Calu3 (cell line): ENCODE results near the gene BFSP2. TPM values are rescaled to one million over a fixed set of nuclear protein-coding genes. Genes with fewer than 3 reads are reported as not detected.

Experiments used
- BruUV-seq: library from RNA; stranded (reverse); fragments of 400-500 nt; replicated peaks from 2 replicates; lab custom pipeline; 2021; lab: Mats Ljungman, UMichigan
- CTCF ChIA-PET: fragments of 300-600 bp; sonication (Branson Sonifier 250); formaldehyde crosslinking; loops from one replicate; lab custom pipeline; 2022; ENCODE audit warnings: antibody characterized with exemption; lab: Charles Lee
- DNase-seq: peaks from one replicate; pipeline ENCODE4 v3.0.0; 2022
- H3K27ac Mint-ChIP-seq: one replicate; pipeline ENCODE4 v1.8.0; 2022; ENCODE audit warnings: mixed read lengths; ENCODE audit not compliant: unreplicated experiment
- H3K27me3 Mint-ChIP-seq: one replicate; pipeline ENCODE4 v1.8.0; 2022; ENCODE audit warnings: mixed read lengths; ENCODE audit not compliant: unreplicated experiment
- H3K36me3 Mint-ChIP-seq: one replicate; pipeline ENCODE4 v1.8.0; 2022; ENCODE audit warnings: mild to moderate bottlenecking, moderate library complexity, mixed read lengths; ENCODE audit not compliant: insufficient read depth, unreplicated experiment
- H3K4me1 Mint-ChIP-seq: one replicate; pipeline ENCODE4 v1.8.0; 2022; ENCODE audit warnings: mild to moderate bottlenecking, low read depth, mixed read lengths; ENCODE audit not compliant: unreplicated experiment
- H3K4me3 Mint-ChIP-seq: one replicate; pipeline ENCODE4 v1.8.0; 2022; ENCODE audit warnings: mild to moderate bottlenecking, low read depth, moderate library complexity, mixed read lengths; ENCODE audit not compliant: unreplicated experiment
- H3K9me3 Mint-ChIP-seq: one replicate; pipeline ENCODE4 v1.8.0; 2022; ENCODE audit warnings: low read depth, mixed read lengths; ENCODE audit not compliant: unreplicated experiment
- intact Hi-C: fragments of 100-400 bp; cut with micrococcal nuclease; formaldehyde crosslinking; loops from one replicate; pipeline ENCODE4 v1.10.0; 2022; ENCODE audit not compliant: unreplicated experiment
- total RNA-seq: library from RNA; stranded (reverse); gene quantifications from 2 replicates; pipeline ENCODE4 v1.2.3, GENCODE V29; 2022
- TF ChIP-seq, protein P1 (sequence below): fragments of 200-600 bp; IDR thresholded peaks from one replicate; pipeline ENCODE4 v1.8.0; 2022; ENCODE audit warnings: antibody characterized with exemption; ENCODE audit not compliant: unreplicated experiment

BFSP2 gene
- total RNA-seq, 1 experiment from 2014 or later, result not detected

DNA sequence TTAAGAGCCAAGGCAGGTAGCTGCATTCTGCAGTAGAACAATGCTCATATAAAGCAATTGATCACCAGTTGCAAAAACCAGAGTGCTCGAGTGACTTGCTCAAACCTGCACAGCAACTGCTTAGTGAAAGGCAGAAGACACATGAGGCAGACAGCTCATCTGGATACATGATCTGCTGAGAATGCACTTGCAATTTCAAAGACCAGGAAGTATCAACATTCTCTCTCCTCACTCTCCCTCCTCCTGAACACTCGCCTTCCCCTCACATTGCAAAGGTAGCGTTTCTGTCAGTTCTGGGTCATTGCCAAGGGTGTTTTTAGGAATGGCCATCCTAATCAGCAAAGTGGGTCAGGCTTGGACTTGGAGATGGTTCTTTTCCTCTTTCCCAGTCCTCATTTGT lies 61.0 kb downstream of the BFSP2 start:
- BruUV-seq, result no TSS peak
- Mint-ChIP-seq H3K4me3 (no peak overlapping the region), H3K4me1 (peaks cover 20% of the 10 kb centered on the region), H3K9me3 (no peaks in the 10 kb centered on the region), H3K36me3 (no peaks in the 10 kb centered on the region), H3K27ac (no peak overlapping the region), H3K27me3 (no peaks in the 10 kb centered on the region)
- CTCF ChIA-PET, result no interaction called here
- intact Hi-C loops, result loop anchor here (10.0 kb wide), 1 partner anchor 344 kb away; the partner anchor contains the start of gene SRPRB
- DNase-seq, result no peak
- TF ChIP-seq, protein P1, sequence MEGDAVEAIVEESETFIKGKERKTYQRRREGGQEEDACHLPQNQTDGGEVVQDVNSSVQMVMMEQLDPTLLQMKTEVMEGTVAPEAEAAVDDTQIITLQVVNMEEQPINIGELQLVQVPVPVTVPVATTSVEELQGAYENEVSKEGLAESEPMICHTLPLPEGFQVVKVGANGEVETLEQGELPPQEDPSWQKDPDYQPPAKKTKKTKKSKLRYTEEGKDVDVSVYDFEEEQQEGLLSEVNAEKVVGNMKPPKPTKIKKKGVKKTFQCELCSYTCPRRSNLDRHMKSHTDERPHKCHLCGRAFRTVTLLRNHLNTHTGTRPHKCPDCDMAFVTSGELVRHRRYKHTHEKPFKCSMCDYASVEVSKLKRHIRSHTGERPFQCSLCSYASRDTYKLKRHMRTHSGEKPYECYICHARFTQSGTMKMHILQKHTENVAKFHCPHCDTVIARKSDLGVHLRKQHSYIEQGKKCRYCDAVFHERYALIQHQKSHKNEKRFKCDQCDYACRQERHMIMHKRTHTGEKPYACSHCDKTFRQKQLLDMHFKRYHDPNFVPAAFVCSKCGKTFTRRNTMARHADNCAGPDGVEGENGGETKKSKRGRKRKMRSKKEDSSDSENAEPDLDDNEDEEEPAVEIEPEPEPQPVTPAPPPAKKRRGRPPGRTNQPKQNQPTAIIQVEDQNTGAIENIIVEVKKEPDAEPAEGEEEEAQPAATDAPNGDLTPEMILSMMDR, result no peak

DNA sequence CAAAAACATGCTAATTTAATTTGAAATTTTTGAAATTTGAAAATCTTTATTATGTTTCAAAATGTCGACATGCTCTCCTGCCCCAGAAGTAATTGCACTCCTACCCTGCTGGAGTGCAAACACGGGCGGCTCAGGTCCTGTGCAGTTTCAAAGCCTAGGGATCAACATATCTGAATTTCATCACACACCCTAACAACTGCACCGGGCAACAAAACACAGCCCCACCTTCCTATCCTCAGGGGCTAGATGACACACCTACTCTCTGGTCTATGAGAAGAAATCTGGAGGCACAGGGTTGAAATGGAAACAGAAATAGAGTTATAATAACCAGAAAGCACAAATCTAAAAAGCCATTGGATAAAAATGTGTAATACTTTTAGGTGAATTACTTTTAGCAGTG lies 61.4 kb downstream of the BFSP2 start:
- DNase-seq, result no peak
- Mint-ChIP-seq H3K4me1 (peaks cover 20% of the 10 kb centered on the region), H3K9me3 (no peaks in the 10 kb centered on the region), H3K27ac (no peak overlapping the region), H3K27me3 (no peaks in the 10 kb centered on the region), H3K4me3 (no peak overlapping the region), H3K36me3 (no peaks in the 10 kb centered on the region)
- BruUV-seq, result no TSS peak
- intact Hi-C loops, result loop anchor here (10.0 kb wide), 1 partner anchor 344 kb away; the partner anchor contains the start of gene SRPRB
- CTCF ChIA-PET, result no interaction called here
- TF ChIP-seq, protein P1, result no peak

DNA sequence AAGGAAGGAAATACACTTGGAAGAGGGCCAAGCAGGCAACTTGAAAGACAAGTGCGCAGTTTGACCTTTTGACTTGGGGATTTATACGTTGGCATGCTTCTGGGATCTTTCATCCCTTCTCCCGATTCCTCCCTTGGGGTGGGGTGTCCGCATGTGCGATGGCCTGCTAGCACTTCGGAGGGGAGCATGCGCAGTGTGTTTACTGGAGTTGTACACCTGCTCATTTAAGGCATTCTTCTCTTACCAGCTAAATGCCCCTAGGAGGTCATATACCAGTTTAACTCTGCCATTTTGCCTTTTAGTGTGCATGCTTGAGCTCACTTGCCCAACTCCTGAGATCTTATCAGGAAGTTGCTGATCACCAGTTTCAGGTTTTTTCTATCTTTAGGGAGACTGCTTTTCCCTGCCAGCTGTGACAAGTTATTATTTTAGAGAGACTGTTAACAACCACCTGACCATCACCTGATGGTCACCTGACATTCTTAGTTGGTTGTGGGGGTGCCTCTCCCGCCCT lies 63.5 kb downstream of the BFSP2 start:
- no peaks in the 10 kb centered on the region for H3K27me3 Mint-ChIP-seq
- H3K4me1 Mint-ChIP-seq, result peaks cover 20% of the 10 kb centered on the region
- no peaks in the 10 kb centered on the region for H3K36me3 Mint-ChIP-seq
- no peaks in the 10 kb centered on the region for H3K9me3 Mint-ChIP-seq
- H3K27ac Mint-ChIP-seq, result no peak overlapping the region
- TF ChIP-seq, protein P1, result no peak
- CTCF ChIA-PET, result interaction anchor here (0.6 to 2.3 kb wide), 3 partner anchors 16 to 542 kb away, joined by 5 to 14 read pairs (median 14); no protein-coding TSS in a partner anchor
- intact Hi-C loops, result loop anchor here (10.0 kb wide), 1 partner anchor 341 kb away; the partner anchor contains the start of gene SRPRB
- BruUV-seq, result no TSS peak
- no peak overlapping the region for H3K4me3 Mint-ChIP-seq
- no peak for DNase-seq

DNA sequence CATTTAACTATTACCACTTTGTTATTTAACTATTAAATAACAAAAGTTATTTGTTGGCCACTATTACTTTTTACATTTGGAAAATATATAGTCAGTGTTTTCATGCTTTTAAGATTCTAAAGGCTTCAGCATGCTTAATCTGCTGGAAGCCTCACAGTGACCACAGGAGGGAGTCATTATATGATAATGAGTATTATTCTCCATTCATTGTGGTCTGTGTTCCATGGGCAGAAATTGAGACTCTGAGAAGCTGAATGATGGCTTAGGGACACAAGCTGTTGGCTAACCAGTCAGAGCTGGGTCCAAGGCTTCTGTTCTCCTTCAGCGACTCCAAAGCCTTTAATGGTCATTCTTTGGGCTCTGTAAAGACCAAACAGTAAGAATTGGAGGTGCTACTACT lies 64.7 kb downstream of the BFSP2 start:
- H3K4me3 Mint-ChIP-seq, result no peak overlapping the region
- H3K27ac Mint-ChIP-seq, result no peak overlapping the region
- H3K36me3 Mint-ChIP-seq, result no peaks in the 10 kb centered on the region
- peaks cover 23% of the 10 kb centered on the region for H3K4me1 Mint-ChIP-seq
- TF ChIP-seq, protein P1, result peak; percentile 22
- CTCF ChIA-PET, result interaction anchor here (0.6 to 2.3 kb wide), 8 partner anchors 15 to 754 kb away, joined by 3 to 14 read pairs (median 5); partner anchors contain the start of gene CDV3
- BruUV-seq, result no TSS peak
- H3K27me3 Mint-ChIP-seq, result no peaks in the 10 kb centered on the region
- peak; percentile 21 for DNase-seq
- intact Hi-C loops, result loop anchor here (1.0 to 10.0 kb wide), 2 partner anchors 114 to 340 kb away; partner anchors contain the start of gene SRPRB
- no peaks in the 10 kb centered on the region for H3K9me3 Mint-ChIP-seq
